Activated CD4-positive, alpha-beta T cell treated with anti-CD3 and anti-CD28 coated beads for 4 hours (primary cell): ENCODE data around the gene CREB3L1.

Experiments used
- DNase-seq, 2 donors: peaks; one replicate each; pipeline ENCODE4 v3.0.0-alpha.2; 2020

CREB3L1 gene

GRCh38 chr11:46275964-46276641 is 1.4 kb upstream of the CREB3L1 start:
- no peak for DNase-seq

GRCh38 chr11:46277313-46277621 is 195 bp upstream of the CREB3L1 start:
- DNase-seq = no peak

GRCh38 chr11:46278387-46279125 is 1.1 kb downstream of the CREB3L1 start:
- peak in 1 of 2 donors; percentile 18 for DNase-seq

GRCh38 chr11:46279126-46280099 is 2.0 kb downstream of the CREB3L1 start:
- DNase-seq = no peak

- DNase-seq = no peak
Measured at GRCh38 chr11:46280706-46281105, 3.2 kb downstream of the CREB3L1 start.

- DNase-seq = no peak
Measured at GRCh38 chr11:46281371-46281831, 3.9 kb downstream of the CREB3L1 start.

- DNase-seq = no peak
Measured at GRCh38 chr11:46285173-46285572, 7.7 kb downstream of the CREB3L1 start.

- DNase-seq = no peak
Measured at GRCh38 chr11:46285594-46286033, 8.2 kb downstream of the CREB3L1 start.

- DNase-seq = no peak
Measured at GRCh38 chr11:46286789-46287188, 9.3 kb downstream of the CREB3L1 start.

- no peak for DNase-seq
Measured at GRCh38 chr11:46288451-46288850, 11.0 kb downstream of the CREB3L1 start.

GRCh38 chr11:46290011-46290410 is 12.5 kb downstream of the CREB3L1 start:
- no peak for DNase-seq

- no peak for DNase-seq
Measured at GRCh38 chr11:46290598-46291309, 13.3 kb downstream of the CREB3L1 start.

- no peak for DNase-seq
Measured at GRCh38 chr11:46291441-46292150, 14.1 kb downstream of the CREB3L1 start.

- DNase-seq = no peak
Measured at GRCh38 chr11:46293066-46293465, 15.6 kb downstream of the CREB3L1 start.

- DNase-seq = no peak
Measured at GRCh38 chr11:46293641-46294103, 16.2 kb downstream of the CREB3L1 start.

- no peak for DNase-seq
Measured at GRCh38 chr11:46294365-46295309, 17.2 kb downstream of the CREB3L1 start.

GRCh38 chr11:46295312-46296058 is 18.0 kb downstream of the CREB3L1 start:
- peak; percentile 67 to 72 for DNase-seq

GRCh38 chr11:46296059-46296527 is 18.6 kb downstream of the CREB3L1 start:
- DNase-seq = no peak
